Dermis blood vessel endothelial cell (primary cell): Measurements from ENCODE around the gene POGLUT2. TPM values are rescaled to one million over a fixed set of nuclear protein-coding genes. Genes with fewer than 3 reads are reported as not detected.
A peak's percentile ranks its signal among the peaks of the same experiment; 100 is the strongest.
"Not testable (repeated sequence)": the region's sequence is repeated elsewhere in the genome, so short reads cannot be mapped to it uniquely, and the experiment has no call there.

Source experiments
- DNase-seq: peaks from one replicate; pipeline ENCODE4 v3.0.0; 2010
- total RNA-seq: library from RNA; depleted of rRNA; stranded (reverse); fragments of >200 nt; gene quantifications from 2 replicates; pipeline ENCODE4 v1.2.3, GENCODE V29; 2014

The POGLUT2 gene
- total RNA-seq, 1 donor from 2014 or later = 19.6 TPM

DNA sequence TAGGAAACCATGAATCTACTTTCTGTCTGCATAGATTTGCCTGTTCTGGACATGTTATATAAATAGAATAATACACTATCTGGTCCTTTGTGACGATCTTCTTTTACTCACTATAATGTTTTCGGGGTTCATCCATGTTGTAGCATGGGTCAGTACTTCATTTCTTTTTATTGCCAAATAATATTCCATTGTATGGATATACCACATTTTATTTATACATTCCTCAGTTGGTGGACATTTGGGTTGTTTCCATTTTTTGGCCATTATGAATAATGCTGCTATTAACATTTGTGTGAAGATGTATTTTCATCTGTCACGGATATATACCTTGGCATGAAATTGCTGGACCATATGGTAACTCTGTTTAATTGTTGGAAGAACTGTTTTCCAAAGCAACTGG is 6.9 kb upstream of the POGLUT2 start:
- no peak for DNase-seq

DNA sequence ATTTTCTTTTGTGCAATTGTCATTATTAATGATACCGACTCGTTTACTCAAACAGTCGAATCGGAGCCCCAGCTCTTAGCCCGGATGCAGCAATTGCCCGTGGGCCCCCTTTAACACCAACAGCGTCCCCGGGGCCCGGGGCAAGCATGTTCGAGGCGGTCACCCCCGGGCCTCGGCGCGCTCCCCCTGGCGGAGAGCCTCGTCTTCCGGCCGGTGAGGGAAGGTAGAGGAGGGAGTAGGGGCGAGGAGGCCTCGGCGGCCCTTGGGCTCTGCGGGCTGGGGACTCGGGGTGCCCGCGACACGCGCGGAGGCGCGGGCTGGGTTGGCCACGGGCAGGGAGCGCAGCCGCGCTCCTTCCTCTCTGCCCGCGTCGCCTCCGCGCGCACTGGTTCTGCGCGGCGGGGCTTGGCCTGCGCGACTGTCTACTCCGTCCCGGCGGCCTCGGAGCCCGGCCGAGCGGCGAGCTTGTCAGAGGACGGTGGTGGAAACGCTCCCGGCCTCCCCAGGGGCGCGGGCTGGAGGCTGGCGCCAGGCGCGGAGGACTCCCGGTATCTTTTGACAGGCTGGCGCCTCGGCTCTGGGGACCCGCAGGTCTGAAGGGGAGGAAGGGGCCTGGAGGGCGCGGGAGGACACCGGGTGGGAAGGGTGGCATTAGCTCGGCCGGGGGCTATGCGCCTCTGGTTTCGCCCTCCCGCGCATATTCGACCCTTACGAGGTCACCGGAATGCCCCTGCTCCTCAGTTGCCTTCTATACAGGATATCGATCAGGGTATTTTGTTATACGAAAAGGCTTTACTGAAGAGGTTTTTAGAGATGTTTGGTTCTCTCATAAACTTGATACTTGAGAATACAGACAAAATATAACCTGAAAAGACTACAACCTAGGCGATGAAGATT is 1.6 kb upstream of the POGLUT2 start:
- peak; percentile 89 for DNase-seq

DNA sequence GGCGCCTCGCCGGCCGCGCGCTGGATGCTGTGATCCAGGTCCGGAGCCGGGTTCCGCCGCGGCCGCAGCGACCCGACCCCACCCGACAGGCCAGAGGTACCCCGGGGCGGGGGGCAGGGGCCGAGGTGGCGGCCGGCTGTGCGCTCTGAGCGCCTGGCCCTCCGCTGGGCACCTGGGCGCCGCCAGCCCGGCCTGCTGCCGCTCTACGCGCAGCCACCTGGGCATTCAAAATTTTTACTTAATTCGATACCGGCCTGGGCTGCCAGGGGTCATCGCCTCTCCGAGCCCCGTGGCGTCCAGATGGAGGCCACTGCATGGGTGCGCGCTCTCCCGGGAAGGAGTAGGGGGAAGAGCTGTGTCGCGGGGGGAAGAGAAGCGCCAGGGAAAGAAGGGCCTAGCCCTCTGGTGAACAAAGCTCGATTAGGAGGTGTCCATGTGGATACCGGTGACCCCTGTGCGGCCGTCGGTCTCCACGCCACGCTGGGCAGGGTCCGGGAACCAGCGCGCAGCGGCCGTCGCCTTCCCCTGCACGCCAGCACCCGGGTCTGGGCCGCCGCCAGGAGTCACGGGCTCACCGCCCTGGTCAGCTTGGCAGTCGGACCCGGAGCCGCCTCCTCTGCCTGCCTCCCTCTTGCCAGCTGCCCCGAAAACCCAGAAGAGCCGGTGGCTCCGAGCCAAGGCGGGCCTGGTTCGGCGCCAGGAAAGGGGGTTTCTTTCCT is 809 bp upstream of the POGLUT2 start:
- peak; percentile 43 for DNase-seq

DNA sequence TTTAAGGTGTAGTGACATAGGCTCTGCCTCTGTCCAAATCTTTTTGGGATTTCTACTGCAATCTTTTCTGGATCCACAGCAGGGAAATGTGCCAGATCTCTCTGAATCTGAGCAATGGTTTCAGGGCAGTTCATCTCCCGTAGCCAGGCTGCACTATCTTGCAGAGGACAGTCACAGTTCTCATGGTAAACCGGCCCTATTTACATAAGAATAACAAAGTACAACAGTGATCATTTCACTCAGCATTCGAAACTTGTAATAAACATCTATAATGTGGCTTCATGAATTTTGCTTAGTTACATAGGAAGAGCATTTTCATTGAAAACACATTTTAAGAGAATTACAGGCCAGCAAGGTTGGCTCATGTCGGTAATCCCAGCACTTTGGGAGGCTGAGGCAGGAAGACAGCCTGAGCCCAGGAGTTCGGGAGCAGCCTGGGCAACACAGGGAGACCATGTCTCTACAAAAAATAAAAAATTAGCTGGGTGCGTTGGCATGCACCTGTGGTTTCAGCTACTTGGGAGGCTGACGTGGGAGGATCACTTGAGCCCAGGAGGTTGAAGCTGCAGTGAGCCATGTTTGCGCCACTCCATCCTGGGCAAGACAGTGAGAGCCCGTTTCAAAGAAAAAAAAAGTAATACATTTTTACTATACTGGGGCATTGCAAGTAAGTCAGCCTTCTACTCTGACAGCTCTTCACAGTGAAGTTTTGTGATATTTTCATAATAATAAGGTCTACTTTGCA is 5.0 kb downstream of the POGLUT2 start:
- DNase-seq = no peak

DNA sequence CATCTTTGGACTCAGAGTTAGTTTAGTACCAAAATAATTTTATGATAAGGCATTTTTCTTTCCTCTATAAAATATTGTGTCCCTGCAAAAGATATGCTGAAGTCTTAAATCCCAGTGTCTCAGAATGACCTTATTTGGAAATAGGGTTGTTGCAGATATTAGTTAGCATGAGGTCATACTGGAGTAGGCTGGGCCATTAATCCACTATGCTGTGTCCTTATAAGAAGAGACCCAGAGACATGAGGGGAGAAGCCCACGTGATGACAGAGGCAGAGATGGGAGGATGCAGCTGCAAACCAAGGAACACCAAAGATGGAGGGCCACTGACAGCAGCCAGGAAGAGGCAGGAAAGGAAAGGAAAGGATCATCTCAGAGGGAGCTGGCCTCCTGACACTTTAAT is 6.4 kb downstream of the POGLUT2 start:
- DNase-seq = no peak

- no peak for DNase-seq
These were observed 10.1 kb downstream of the POGLUT2 start for GRCh38 chr13:102788683-102789082.

- no peak for DNase-seq
These were observed 14.3 kb downstream of the POGLUT2 start for GRCh38 chr13:102784483-102784882.

- no peak for DNase-seq
These were observed 17.2 kb downstream of the POGLUT2 start for GRCh38 chr13:102781591-102781990.

- not testable (repeated sequence) for DNase-seq
These were observed 18.1 kb downstream of the POGLUT2 start for GRCh38 chr13:102780656-102781055.

- DNase-seq = no peak
These were observed 19.2 kb downstream of the POGLUT2 start for GRCh38 chr13:102779436-102780159.

GRCh38 chr13:102777736-102778135 is 21.0 kb downstream of the POGLUT2 start:
- DNase-seq = no peak

DNA sequence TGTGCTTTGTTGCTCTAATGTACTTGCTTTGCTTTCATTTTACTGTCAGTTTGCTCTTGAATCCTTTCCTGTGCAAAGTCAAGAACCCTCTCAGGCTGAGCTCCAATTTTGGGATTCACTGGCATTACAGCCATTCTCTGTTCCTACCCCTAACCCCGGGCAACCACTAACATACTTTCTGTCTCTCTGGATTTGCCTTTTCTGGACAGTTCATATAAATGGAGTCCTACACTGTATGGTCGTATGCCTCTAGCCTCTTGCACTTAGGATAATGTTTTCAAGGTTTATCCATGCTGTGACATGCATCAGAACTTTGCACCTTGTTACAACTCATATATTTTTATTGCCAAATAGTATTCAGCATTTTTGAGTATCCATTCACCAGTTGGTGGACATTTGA is 22.5 kb downstream of the POGLUT2 start:
- DNase-seq = no peak

- DNase-seq = no peak
These were observed 23.9 kb downstream of the POGLUT2 start for GRCh38 chr13:102774591-102775520.

GRCh38 chr13:102774214-102774568 is 24.6 kb downstream of the POGLUT2 start:
- DNase-seq = no peak

- DNase-seq = peak; percentile 91
These were observed 25.1 kb downstream of the POGLUT2 start, which contains the start of gene TEX30 for GRCh38 chr13:102773441-102774213. TSS of gene TEX30 (minus strand) at chr13:102773786. CDS start at chr13:102770026, 3,760 bp downstream.

DNA sequence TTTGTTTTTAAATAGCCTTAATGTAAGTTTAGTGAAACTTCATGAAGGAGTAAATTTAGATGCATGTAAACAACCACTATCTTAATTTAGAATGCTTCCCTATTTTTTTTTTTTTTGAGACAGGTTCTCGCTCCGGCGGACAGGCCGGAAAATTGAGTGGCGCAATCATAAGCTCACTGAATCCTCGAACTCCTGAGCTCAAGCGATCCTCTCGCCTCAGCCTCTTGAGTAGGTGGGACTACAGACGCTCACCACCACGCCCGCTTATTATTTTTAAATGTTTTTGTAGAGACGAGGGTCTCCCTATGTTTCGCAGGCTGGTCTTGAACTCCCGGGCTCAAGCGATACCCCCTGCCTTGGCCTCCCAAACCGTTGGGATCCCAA is 26.7 kb downstream of the POGLUT2 start:
- DNase-seq = no peak

- DNase-seq = no peak
These were observed 27.3 kb downstream of the POGLUT2 start for GRCh38 chr13:102771298-102772041.

DNA sequence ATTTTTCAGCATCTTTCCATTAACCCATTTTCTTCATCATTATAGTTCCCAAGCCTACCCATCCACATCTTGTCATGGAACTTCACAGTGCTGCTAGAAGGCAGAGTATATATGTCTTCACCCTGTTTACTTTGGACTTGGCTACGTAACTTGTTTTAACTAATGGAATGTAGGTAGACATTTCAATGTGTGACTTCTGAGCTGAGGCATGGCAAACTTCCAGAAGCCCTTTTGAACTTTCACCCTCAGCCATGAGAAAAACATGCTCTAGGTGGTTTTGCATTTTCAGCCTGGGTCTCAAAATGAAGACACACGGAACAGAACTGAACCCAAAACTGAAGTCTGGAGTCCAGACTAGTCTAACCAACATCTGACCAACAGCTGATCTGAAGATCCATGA is 28.3 kb downstream of the POGLUT2 start:
- DNase-seq = peak; percentile 21

DNA sequence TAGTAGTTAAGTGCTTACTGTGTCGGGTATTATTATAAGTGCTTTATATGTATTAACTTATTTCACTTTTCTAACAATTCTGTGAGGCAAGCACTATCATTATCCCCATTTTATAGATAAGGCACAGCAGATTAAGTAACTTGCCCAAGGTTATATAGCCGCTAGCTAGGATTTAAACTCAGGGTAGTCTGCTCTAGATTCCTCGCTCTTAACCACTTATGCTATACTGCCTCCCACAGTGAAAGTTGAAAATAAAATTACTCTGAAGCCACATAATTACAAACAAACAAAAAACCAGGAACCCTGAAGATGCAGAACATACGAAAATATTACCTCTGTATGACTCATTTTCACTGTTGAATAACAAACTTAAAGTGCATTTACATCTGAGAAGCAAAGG is 29.1 kb downstream of the POGLUT2 start:
- peak; percentile 10 for DNase-seq

DNA sequence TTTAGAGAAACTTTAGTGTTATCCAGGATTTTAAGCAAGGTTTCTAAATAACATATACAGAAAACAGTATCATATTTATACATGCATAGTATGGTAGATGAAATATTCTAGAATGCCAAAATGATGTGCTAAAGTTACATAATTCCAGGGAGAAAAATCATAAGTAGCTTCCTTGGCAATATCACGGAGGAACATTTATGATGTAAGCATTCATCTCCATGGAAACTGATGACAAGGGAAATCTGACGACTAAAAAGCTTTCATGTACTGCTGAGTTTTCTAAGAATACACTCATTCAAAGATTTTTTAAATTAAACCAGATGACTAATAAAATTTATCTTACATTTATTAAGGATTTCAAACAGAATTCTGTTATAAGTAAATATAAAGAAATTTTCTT is 29.9 kb downstream of the POGLUT2 start:
- no peak for DNase-seq
